SH-SY5Y (cell line): ENCODE results near the gene HOXB3.

ENCODE experiments used
- GATA2 ChIP-seq: IDR thresholded peaks from 2 replicates; pipeline ENCODE4 v1.6.1; 2011; ENCODE audit warnings: mild to moderate bottlenecking, low read depth, low read length
- GATA3 ChIP-seq: IDR thresholded peaks from 2 replicates; pipeline ENCODE4 v1.6.1; 2011; ENCODE audit warnings: low read depth, mild to moderate bottlenecking, low read length, moderate library complexity

GRCh38 chr17:48593840-48594537 is 3.9 kb upstream of the HOXB3 start:
- TF ChIP-seq GATA2, result no peak
- TF ChIP-seq GATA3, result no peak
